Suprapubic skin (tissue), 4 donors: Measurements from ENCODE around the gene SCYGR2. TPM values are rescaled to one million over a fixed set of nuclear protein-coding genes. Genes with fewer than 3 reads are reported as not detected.

Experiments used
- DNase-seq, 2 donors: peaks; one replicate each; pipeline ENCODE4 v3.0.0-alpha.2; 2019; ENCODE audit warnings: low spot score in 2 of 2
- H3K27ac ChIP-seq: fragments of 200-600 bp; sonication (generic); one replicate; pipeline ENCODE4 v1.5.1; 2019
- H3K27me3 ChIP-seq: fragments of 200-600 bp; sonication (generic); one replicate; pipeline ENCODE4 v1.5.1; 2019
- H3K36me3 ChIP-seq: fragments of 200-600 bp; sonication (generic); one replicate; pipeline ENCODE4 v1.5.1; 2019
- H3K4me1 ChIP-seq: fragments of 200-600 bp; sonication (generic); one replicate; pipeline ENCODE4 v1.5.1; 2019
- H3K4me3 ChIP-seq: fragments of 200-600 bp; sonication (generic); one replicate; pipeline ENCODE4 v1.5.1; 2019; ENCODE audit warnings: mild to moderate bottlenecking
- H3K9me3 ChIP-seq: fragments of 200-600 bp; sonication (generic); one replicate; pipeline ENCODE4 v1.5.1; 2019
- EP300 ChIP-seq: sonication (generic); formaldehyde crosslinking; IDR thresholded peaks from one replicate; pipeline ENCODE4 v1.6.1; 2017; ENCODE audit warnings: antibody characterized with exemption
- POLR2A ChIP-seq, 2 donors: fragments of 450-650 bp; IDR thresholded peaks; one replicate each; pipeline ENCODE4 v1.6.1; 2017; ENCODE audit warnings: antibody characterized with exemption in 2 of 2, mild to moderate bottlenecking in 2 of 2, moderate library complexity in 2 of 2
- POLR2AphosphoS5 ChIP-seq, 3 donors: sonication (generic); formaldehyde crosslinking; IDR thresholded peaks; one replicate each; pipeline ENCODE4 v1.6.1; 2017; ENCODE audit warnings: antibody characterized with exemption in 3 of 3
- WGBS: methylation state at CpG from one replicate; pipeline ENCODE4 v1.1.5; 2018; 5-methylcytosine and 5-hydroxymethylcytosine counted together
- total RNA-seq, 4 donors: library from RNA; depleted of rRNA; stranded (reverse); fragments of >200 nt; gene quantifications; one replicate each; pipeline ENCODE4 v1.1.0, GENCODE V29; 2016
- TF ChIP-seq, protein P1 (sequence below), 2 donors: fragments of 200-600 bp in 1 of 2; fragments of 450-650 bp in 1 of 2; sonication (generic) in 1 of 2; IDR thresholded peaks; one replicate each; pipeline ENCODE4 v1.5.1; 2016 to 2019; ENCODE audit warnings: antibody characterized with exemption in 2 of 2, mild to moderate bottlenecking in 1 of 2, moderate library complexity in 1 of 2

Gene SCYGR2
- total RNA-seq, 4 donors from 2014 or later = 15.5 TPM; not detected in 3

DNA sequence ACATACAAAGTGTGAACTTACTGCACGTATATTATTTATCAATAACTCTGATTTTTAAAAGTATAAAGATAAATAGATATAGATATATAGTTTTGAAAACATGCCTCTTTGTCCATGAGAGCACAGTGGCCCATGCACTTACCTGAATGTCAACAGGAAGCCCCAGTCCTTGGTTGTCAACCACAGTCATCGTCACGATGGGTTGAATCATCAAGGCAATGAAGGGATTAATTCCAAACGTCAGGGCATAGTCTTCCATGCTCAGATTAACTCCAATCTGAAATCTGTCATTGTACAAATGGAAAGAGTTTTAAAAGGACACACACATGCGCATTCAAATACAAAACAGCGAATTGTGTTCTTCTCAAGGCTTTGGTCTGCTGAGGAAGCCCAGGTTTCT lies 34.1 kb downstream of the SCYGR2 start:
- Histone ChIP-seq H3K9me3 (no peaks in the 10 kb centered on the region), H3K4me1 (no peaks in the 10 kb centered on the region), H3K27ac (no peak overlapping the region), H3K36me3 (no peaks in the 10 kb centered on the region), H3K27me3 (peaks cover 4% of the 10 kb centered on the region), H3K4me3 (no peak overlapping the region)
- TF ChIP-seq POLR2AphosphoS5 (IDR thresholded peaks at IDR 0.05) = no peak
- no peak for TF ChIP-seq POLR2A (IDR thresholded peaks at IDR 0.05)
- TF ChIP-seq, protein P1, sequence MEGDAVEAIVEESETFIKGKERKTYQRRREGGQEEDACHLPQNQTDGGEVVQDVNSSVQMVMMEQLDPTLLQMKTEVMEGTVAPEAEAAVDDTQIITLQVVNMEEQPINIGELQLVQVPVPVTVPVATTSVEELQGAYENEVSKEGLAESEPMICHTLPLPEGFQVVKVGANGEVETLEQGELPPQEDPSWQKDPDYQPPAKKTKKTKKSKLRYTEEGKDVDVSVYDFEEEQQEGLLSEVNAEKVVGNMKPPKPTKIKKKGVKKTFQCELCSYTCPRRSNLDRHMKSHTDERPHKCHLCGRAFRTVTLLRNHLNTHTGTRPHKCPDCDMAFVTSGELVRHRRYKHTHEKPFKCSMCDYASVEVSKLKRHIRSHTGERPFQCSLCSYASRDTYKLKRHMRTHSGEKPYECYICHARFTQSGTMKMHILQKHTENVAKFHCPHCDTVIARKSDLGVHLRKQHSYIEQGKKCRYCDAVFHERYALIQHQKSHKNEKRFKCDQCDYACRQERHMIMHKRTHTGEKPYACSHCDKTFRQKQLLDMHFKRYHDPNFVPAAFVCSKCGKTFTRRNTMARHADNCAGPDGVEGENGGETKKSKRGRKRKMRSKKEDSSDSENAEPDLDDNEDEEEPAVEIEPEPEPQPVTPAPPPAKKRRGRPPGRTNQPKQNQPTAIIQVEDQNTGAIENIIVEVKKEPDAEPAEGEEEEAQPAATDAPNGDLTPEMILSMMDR (IDR thresholded peaks at IDR 0.05) = no peak
- TF ChIP-seq EP300 = no peak
- 87% methylated on average over 6 of the region's 6 CpGs for WGBS
- DNase-seq = no peak

GRCh38 chr2:227634201-227634600 lies 35.5 kb downstream of the SCYGR2 start:
- Histone ChIP-seq H3K27me3 (peaks cover 4% of the 10 kb centered on the region), H3K36me3 (no peaks in the 10 kb centered on the region), H3K4me1 (no peaks in the 10 kb centered on the region), H3K4me3 (no peak overlapping the region), H3K27ac (no peak overlapping the region), H3K9me3 (no peaks in the 10 kb centered on the region)
- DNase-seq = no peak
- WGBS = 56% methylated on average over 3 of the region's 3 CpGs
- TF ChIP-seq EP300 = no peak
- TF ChIP-seq, protein P1 (IDR thresholded peaks at IDR 0.05) = no peak
- no peak for TF ChIP-seq POLR2AphosphoS5 (IDR thresholded peaks at IDR 0.05)
- TF ChIP-seq POLR2A (IDR thresholded peaks at IDR 0.05) = no peak

DNA sequence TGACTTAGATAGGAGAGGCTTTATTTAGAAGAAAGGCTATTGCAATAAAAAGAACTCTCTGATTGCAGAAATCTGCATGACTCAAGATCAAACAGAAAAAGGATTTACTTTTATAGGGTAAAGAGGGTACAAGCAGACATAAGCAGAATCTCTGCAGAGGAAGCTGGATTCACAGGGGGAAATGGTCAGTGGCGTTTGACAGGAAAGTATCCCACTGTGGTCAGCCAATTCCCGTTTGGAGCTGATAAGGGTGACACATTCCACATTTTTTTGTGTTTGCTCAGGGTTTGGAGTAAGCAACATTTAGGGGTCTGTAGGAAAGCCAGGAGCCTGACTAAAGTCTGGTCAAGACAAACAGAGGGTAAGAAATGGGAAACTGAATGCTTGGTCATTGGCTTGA lies 44.0 kb downstream of the SCYGR2 start:
- H3K9me3 ChIP-seq = no peaks in the 10 kb centered on the region
- no peaks in the 10 kb centered on the region for H3K4me1 ChIP-seq
- no peaks in the 10 kb centered on the region for H3K36me3 ChIP-seq
- no peak overlapping the region for H3K27ac ChIP-seq
- TF ChIP-seq, protein P1 (IDR thresholded peaks at IDR 0.05) = no peak
- TF ChIP-seq POLR2A (IDR thresholded peaks at IDR 0.05) (no peak), POLR2AphosphoS5 (IDR thresholded peaks at IDR 0.05) (no peak)
- WGBS = 30% methylated on average over 2 of the region's 2 CpGs
- no peak for DNase-seq
- H3K4me3 ChIP-seq = no peak overlapping the region
- no peaks in the 10 kb centered on the region for H3K27me3 ChIP-seq

DNA sequence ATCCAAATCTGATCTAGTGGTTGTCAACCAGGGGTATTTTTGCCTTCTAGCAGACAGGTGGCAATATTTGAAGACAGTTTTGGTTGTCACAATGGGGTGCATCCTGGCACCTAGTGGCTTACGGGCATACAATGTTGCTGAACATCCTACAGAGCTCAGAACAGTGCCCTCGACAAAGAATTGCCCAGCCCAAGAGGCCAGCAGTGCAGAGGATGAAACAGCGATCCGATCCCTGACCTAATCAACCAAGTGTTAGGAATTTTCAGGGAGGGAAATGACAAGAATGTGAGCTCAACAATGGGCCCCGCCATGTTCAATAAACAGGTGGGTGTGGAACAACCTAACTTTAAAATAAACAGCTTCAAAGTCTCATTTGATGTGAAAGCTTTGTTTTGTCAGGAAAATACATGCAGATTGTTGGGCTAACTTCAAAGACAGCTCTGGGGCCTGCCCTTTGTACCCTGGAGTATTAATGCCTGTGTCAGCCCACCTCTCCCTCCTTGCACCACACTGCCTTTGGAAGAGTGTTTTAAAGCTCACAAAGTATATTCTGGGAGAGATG lies 45.4 kb downstream of the SCYGR2 start:
- TF ChIP-seq POLR2AphosphoS5 (IDR thresholded peaks at IDR 0.05) (no peak), EP300 (no peak), POLR2A (IDR thresholded peaks at IDR 0.05) (no peak)
- TF ChIP-seq, protein P1 (IDR thresholded peaks at IDR 0.05) = no peak
- WGBS = 79% methylated on average over 5 of the region's 5 CpGs
- DNase-seq = no peak
- no peaks in the 10 kb centered on the region for H3K36me3 ChIP-seq
- no peaks in the 10 kb centered on the region for H3K27me3 ChIP-seq
- no peak overlapping the region for H3K4me3 ChIP-seq
- no peaks in the 10 kb centered on the region for H3K9me3 ChIP-seq
- no peaks in the 10 kb centered on the region for H3K4me1 ChIP-seq
- H3K27ac ChIP-seq = no peak overlapping the region

Other genes with a start within 250 kb of the SCYGR2 start
- gene TM4SF20, start 219.6 kb upstream of the SCYGR2 start, total RNA-seq = under 1 TPM in 1 of 4 donors, not detected in 3; 0.42 TPM
- not detected for gene SCYGR1, start 210.9 kb upstream of the SCYGR2 start, total RNA-seq
- gene AGFG1, start 126.7 kb upstream of the SCYGR2 start, total RNA-seq = 10 to 100 TPM; 41.0 to 60.3 (median 55.0) TPM
- not detected for gene SCYGR3, start 15.9 kb downstream of the SCYGR2 start, total RNA-seq
- 1 to 10 TPM in 3 of 4 donors, not detected in 1; 1.3 to 7.2 (median 1.5) TPM for gene SCYGR4, start 18.6 kb downstream of the SCYGR2 start, total RNA-seq
- not detected for gene SCYGR5, start 67.9 kb downstream of the SCYGR2 start, total RNA-seq
- 10 to 100 TPM in 1 of 4 donors, 1 to 10 TPM in 3; 5.1 to 14.5 (median 7.4) TPM for gene SLC19A3, start 119.1 kb downstream of the SCYGR2 start, total RNA-seq
- gene SCYGR6, start 125.9 kb downstream of the SCYGR2 start, total RNA-seq = not detected
- not detected for gene SCYGR7, start 129.4 kb downstream of the SCYGR2 start, total RNA-seq
- gene SCYGR8, start 147.0 kb downstream of the SCYGR2 start, total RNA-seq = 1 to 10 TPM in 3 of 4 donors, not detected in 1; 2.3 to 9.8 (median 6.3) TPM
- 1 to 10 TPM in 2 of 4 donors, not detected in 2; 2.0 to 4.2 TPM for gene CCL20, start 214.9 kb downstream of the SCYGR2 start, total RNA-seq